Neutrophil (primary cell): ENCODE data around the gene UTRN.

Source experiments
- H3K27ac ChIP-seq: fragments of 200-600 bp; sonication (generic); 2 replicates; pipeline ENCODE4 v1.5.1; 2016; ENCODE audit warnings: mild to moderate bottlenecking, moderate library complexity
- H3K27me3 ChIP-seq: fragments of 200-600 bp; sonication (generic); 2 replicates; pipeline ENCODE4 v1.6.0; 2016; ENCODE audit warnings: mild to moderate bottlenecking
- H3K36me3 ChIP-seq: fragments of 200-600 bp; sonication (generic); 2 replicates; pipeline ENCODE4 v1.5.1; 2017
- H3K4me1 ChIP-seq, 2 experiments: fragments of 200-600 bp in 1 of 2; sonication (generic) in 1 of 2; 1 replicate in 1 of 2; 2 replicates in 1 of 2; pipeline versions ENCODE4 v1.5.1 to v1.6.1; 2013 to 2016; ENCODE audit warnings: low read depth in 1 of 2, low read length in 1 of 2, mild to moderate bottlenecking in 1 of 2, moderate library complexity in 1 of 2; ENCODE audit not compliant: control insufficient read depth in 1 of 2, insufficient read depth in 1 of 2
- H3K4me3 ChIP-seq, 2 experiments: fragments of 200-600 bp in 1 of 2; sonication (generic) in 1 of 2; 1 replicate in 1 of 2; 2 replicates in 1 of 2; pipeline ENCODE4 v1.5.1; 2013 to 2016; ENCODE audit warnings: low read depth in 1 of 2, low read length in 1 of 2, mild to moderate bottlenecking in 1 of 2, moderate library complexity in 1 of 2
- H3K9me3 ChIP-seq: fragments of 200-600 bp; sonication (generic); 2 replicates; pipeline ENCODE4 v1.5.1; 2016
- TF ChIP-seq, protein P1 (sequence below): fragments of 200-600 bp; sonication (generic); IDR thresholded peaks from 2 replicates; pipeline ENCODE4 v1.5.1; 2016; ENCODE audit warnings: antibody characterized with exemption

The UTRN gene

DNA sequence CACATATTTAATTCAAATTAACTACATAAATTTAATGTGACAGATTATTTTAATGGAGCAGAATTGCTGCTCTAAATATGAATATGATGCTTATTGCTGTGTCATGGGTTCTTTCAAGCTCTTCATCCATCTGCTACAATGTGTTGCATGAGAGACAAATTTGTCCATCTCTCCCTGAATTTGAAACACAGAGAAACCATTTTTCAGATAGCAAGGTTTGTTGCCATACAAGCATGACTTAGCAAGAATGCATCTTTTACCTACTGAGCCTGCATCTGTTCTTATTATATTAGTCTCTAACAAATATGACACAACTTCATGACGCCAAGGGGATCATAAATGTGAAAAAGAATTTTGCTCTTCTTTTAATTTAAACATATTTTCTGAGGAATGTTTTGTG is 8.0 kb upstream of the UTRN start:
- H3K27ac ChIP-seq: no peak overlapping the region
- H3K36me3 ChIP-seq: no peaks in the 10 kb centered on the region
- TF ChIP-seq, protein P1, sequence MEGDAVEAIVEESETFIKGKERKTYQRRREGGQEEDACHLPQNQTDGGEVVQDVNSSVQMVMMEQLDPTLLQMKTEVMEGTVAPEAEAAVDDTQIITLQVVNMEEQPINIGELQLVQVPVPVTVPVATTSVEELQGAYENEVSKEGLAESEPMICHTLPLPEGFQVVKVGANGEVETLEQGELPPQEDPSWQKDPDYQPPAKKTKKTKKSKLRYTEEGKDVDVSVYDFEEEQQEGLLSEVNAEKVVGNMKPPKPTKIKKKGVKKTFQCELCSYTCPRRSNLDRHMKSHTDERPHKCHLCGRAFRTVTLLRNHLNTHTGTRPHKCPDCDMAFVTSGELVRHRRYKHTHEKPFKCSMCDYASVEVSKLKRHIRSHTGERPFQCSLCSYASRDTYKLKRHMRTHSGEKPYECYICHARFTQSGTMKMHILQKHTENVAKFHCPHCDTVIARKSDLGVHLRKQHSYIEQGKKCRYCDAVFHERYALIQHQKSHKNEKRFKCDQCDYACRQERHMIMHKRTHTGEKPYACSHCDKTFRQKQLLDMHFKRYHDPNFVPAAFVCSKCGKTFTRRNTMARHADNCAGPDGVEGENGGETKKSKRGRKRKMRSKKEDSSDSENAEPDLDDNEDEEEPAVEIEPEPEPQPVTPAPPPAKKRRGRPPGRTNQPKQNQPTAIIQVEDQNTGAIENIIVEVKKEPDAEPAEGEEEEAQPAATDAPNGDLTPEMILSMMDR: no peak
- no peaks in the 10 kb centered on the region for H3K27me3 ChIP-seq
- H3K4me1 ChIP-seq: no peaks in the 10 kb centered on the region
- H3K4me3 ChIP-seq: no peak overlapping the region
- no peaks in the 10 kb centered on the region for H3K9me3 ChIP-seq

DNA sequence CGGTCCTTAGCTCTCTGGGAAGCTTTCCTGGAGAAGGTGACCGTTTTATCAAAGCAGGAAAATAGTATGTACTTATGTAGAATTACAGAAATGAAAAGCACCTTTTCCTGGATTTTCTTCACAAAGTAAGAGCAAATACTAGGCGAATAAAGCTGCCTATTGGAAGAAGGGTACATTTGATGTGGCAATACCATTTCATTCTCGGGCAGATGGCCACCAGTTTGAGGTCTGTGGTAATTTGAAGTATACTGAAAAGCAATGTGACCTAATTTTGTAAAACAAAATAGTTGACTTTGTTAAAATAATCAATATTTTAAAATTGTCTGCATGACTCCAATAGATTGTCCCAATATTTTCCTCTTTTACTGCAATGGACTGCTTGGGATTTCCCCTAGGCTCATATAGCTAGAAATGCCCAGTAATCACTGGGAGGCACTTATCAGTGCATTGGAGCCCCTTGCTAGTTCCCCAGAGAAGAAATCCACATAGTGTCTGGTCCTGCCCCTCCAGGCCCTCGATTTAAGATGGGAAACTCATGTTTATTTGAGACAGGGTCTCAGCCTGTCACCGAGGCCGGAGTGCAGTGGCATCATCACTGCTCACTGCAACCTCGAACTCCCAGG is 7.4 kb upstream of the UTRN start:
- no peak overlapping the region for H3K4me3 ChIP-seq
- TF ChIP-seq, protein P1: no peak
- no peaks in the 10 kb centered on the region for H3K36me3 ChIP-seq
- no peaks in the 10 kb centered on the region for H3K9me3 ChIP-seq
- no peaks in the 10 kb centered on the region for H3K27me3 ChIP-seq
- H3K27ac ChIP-seq: no peak overlapping the region
- H3K4me1 ChIP-seq: no peaks in the 10 kb centered on the region

DNA sequence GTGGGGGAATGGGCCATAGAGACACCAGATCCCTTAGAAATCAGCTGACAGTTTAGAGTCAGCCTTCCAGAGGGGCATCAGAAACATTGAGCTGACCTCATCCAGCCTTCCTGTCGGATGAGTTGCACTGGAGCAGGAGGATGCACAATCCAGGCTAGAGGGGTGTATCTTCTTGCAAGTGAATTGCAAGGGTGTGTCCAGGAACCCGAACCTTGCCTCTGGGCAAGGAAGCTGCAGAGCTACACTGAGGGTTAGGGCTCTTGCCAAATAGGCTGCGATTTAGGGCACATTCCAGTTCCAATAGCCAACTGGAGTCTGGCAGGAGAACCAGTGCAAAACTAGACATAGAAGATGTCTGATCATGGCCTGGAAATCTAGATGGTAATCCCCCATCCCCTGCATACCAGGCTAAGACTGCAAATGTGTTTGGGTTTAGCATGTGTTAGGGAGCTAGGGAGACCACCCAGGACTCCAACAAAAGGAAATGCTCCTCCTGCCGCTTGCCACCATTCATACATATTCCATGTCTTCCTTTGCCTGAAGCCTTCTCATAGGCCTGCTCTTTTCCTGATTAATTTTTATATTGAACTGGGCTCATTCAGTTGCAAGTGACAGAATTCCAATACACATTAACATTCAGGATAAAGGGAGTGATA is 6.3 kb upstream of the UTRN start:
- no peaks in the 10 kb centered on the region for H3K27me3 ChIP-seq
- H3K4me1 ChIP-seq: peaks cover 2% of the 10 kb centered on the region in 2 experiments
- H3K36me3 ChIP-seq: no peaks in the 10 kb centered on the region
- no peak overlapping the region for H3K4me3 ChIP-seq
- TF ChIP-seq, protein P1: no peak
- no peak overlapping the region for H3K27ac ChIP-seq
- H3K9me3 ChIP-seq: no peaks in the 10 kb centered on the region

DNA sequence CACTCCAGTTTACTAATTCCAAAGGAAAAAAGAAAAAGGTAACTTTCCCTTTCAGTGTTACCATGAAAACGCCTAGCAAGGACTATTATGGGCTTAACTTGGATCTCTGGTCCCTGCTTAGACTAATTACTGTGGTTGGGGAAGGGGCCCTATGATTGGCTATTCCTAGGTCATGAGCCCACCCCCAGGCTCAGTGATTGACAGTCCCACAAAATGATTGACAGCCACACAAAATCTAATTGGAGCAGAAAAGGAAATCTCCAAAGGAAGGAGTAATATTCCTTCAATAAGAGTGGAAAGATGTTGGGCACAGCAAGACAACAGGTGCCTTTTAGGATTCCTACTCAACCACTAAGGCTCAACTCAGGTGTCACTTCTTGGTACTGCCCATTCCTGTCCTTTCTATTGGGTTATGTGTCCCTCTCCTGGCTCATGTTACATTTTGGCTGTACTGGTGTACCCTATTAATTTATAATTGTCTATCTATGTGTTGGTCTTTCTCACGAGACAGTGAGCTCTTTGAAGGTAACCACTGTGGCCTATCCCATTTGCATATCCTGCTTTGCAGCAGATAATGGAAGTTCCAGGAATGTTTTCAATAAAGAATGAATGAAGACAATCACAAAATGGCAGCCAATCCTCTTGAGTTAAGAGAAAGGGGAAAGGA is 5.5 kb upstream of the UTRN start:
- H3K27me3 ChIP-seq: no peaks in the 10 kb centered on the region
- TF ChIP-seq, protein P1: no peak
- no peaks in the 10 kb centered on the region for H3K36me3 ChIP-seq
- peaks cover 9% of the 10 kb centered on the region in 2 experiments for H3K4me1 ChIP-seq
- H3K9me3 ChIP-seq: no peaks in the 10 kb centered on the region
- no peak overlapping the region for H3K27ac ChIP-seq
- H3K4me3 ChIP-seq: no peak overlapping the region

DNA sequence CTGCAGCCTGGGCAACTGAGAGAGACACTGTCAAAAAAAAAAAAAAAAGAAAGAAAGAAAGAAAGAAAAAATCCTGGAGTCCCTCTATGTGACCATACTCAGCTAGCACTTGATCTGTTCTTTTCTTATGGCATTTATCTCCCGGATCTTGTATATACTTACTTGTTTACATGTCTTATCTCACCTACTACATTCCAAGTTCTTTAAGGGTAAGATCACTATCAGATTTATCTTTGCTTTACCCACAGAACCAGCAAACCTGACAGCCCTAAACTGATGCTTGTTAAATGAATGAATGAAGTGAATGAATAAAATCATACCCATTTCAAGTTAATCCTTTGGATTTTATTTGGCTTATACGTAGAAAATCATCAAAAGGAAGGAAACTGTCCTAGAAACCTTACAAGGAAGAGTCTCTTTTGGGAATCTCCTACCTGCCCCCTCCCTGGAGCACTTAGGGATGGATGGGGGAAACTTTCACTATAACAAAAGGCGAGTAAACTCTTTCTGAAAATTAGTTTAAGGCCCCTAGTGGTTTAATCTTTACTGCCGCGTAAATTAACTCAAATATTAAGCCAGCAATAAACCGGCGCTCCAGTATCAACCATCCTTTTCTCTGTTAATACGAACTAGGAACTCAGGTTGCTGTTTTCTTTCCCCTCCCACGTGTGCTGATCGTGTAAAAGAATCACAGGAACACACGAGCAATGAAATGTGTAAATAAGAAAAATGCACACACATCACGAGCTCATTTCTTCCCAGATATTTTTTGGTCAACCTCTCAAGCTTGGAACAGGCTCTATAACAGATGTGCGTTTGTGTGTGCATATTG is 1.3 kb upstream of the UTRN start:
- TF ChIP-seq, protein P1: no peak
- peak overlapping the region; percentile 91 for H3K27ac ChIP-seq
- peaks cover 22 to 25% of the 10 kb centered on the region in 2 experiments for H3K4me1 ChIP-seq
- H3K4me3 ChIP-seq: peak overlapping the region; percentile 82 to 96
- no peaks in the 10 kb centered on the region for H3K9me3 ChIP-seq
- H3K36me3 ChIP-seq: no peaks in the 10 kb centered on the region
- H3K27me3 ChIP-seq: no peaks in the 10 kb centered on the region
